NCI-H2171 (cell line): Measurements from ENCODE around the gene PARP14.
"Not testable (repeated sequence)": the region's sequence is repeated elsewhere in the genome, so short reads cannot be mapped to it uniquely, and the experiment has no call there.

Experiments
- DNase-seq: peaks from one replicate; lab custom pipeline; 2025; lab: John Stamatoyannopoulos, UW

Gene PARP14

DNA sequence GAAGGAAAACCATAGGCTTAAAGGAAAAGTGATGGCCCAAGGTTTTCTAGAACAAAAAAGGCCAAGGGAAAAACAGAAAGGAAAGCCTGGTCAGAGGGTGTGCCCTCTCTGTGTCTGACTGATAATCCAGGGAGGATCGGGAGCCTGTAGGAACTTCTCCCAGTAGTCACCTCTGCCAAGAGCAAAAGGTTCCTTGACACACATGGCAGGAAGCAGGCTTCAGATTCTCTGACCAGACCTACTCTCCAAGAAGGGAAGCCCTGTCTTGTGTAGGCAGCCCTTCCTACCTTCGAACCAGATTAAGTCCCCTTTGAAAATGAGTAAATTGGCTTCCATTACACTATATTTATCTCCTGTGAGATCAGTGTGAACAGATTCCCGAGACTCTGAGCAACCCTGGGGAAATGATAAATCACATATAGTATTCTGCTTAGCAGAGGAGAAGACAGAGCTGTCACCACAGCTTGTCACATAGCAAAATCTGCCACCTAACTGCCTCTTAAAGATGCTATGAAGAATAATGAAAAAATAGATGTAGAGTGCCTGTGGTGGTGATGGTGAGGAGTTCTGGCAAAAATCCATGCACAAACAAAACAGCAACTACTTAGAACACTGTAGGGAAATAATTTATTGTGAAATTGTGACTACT is 38.8 kb downstream of the PARP14 start:
- no peak for DNase-seq

DNA sequence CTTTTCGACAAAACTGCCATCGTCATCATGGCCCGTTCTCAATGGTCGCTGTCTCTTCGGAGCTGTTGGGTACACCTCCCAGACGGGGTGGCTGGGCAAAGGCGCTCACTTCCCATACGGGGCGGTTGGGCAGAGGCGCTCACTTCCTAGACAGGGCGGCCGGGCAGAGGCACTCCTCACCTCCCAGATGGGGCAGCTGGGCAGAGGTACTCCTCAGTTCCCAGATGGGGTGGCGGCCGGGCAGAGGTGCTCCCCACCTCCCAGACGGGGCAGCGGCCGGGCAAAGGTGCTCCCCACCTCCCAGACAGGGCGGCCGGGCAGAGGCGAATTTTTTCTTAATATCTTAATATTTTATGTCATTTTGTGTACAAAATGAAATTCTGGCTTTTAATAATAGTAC is 44.5 kb downstream of the PARP14 start:
- no peak for DNase-seq

DNA sequence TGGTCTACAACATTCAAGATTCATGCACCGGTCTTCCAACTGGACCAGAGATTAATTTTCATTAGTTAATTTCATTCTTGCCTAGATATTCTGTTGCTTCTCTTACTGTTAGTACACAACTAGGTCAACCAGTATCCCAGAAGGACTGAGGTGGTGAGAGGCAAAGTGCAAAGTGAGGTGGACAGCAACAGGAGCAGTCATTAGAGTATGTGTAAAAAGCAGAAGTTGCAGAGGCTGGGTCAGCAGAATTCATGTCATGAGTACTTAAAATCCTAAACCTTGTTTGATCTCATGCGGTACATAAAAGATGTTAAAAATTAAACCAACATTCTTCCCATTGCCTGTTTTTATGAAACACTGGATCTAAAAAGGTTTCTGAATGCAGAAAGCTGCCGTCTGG is 46.7 kb downstream of the PARP14 start:
- no peak for DNase-seq

DNA sequence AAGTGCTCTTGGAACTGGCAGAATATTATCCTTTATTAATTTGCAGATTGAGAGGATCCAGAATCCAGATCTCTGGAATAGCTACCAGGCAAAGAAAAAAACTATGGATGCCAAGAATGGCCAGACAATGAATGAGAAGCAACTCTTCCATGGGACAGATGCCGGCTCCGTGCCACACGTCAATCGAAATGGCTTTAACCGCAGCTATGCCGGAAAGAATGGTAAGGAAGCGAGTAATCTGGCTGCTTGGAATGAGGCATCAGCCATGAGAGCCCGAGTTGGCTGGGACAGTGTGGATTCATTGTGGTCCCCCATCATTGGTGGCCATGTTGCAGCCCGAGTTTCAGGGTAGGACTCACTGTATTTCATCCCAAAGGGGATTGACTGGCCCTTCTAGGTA is 47.1 kb downstream of the PARP14 start:
- no peak for DNase-seq

DNA sequence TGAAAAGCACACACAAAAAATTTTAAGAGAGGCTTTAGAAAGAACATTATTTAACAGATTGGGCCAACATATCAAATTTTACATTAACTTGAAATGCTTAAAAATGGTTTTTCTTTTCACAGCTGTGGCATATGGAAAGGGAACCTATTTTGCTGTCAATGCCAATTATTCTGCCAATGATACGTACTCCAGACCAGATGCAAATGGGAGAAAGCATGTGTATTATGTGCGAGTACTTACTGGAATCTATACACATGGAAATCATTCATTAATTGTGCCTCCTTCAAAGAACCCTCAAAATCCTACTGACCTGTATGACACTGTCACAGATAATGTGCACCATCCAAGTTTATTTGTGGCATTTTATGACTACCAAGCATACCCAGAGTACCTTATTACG is 47.5 kb downstream of the PARP14 start:
- DNase-seq, result no peak

DNA sequence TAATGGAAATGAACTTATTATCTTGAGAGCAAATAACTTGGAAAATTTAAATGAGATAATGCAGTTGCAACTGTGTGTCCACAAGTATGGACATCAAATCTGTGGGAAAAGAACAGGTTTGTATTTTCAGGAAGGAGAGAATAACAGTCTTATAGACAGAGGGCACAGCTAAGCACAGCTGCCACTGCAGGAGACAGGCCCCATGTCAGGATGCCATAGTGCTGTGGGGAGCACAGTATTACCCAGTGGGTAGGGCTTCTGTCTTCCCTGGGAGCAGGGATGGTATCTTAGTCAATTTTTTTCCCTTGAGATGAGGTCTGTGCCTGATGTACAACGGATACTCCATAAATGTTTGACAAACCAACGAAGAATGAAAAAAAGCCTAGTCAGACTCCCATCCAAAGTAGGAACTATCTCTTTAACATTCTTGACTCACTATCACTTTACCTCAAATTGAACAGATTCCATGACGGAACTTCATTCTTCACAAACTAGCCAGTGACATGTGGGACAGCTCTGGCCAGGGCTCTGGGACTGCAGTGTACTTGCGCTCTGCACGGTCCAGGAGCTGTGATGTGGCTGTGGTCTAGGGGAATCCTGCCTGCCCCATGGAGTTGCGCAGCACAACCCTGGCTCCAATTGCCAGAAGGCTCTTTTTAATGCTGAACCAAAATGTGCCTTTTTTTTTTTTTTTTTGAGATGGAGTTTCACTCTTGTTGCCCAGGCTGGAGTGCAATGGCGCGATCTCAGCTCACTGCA is 48.3 kb downstream of the PARP14 start:
- DNase-seq, result no peak

DNA sequence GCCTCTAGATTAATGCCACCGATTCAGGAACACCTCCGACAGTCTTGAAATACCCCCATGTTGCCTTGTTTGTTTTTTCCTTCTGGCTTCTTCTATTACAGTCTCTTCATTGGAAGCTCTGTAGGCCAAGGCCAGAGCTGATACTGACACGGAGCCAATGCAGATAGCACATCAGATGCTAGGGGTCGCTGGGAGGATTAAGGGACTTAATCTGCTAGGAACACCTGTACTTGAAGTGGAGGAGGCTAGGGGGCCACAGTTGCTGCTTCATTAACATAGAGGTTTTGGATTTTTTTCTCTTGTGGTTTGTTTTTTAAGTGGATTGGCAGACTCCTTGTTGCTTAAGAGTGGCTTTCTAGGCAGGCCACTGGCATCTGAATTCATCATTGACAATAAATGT is 49.6 kb downstream of the PARP14 start:
- DNase-seq, result no peak

DNA sequence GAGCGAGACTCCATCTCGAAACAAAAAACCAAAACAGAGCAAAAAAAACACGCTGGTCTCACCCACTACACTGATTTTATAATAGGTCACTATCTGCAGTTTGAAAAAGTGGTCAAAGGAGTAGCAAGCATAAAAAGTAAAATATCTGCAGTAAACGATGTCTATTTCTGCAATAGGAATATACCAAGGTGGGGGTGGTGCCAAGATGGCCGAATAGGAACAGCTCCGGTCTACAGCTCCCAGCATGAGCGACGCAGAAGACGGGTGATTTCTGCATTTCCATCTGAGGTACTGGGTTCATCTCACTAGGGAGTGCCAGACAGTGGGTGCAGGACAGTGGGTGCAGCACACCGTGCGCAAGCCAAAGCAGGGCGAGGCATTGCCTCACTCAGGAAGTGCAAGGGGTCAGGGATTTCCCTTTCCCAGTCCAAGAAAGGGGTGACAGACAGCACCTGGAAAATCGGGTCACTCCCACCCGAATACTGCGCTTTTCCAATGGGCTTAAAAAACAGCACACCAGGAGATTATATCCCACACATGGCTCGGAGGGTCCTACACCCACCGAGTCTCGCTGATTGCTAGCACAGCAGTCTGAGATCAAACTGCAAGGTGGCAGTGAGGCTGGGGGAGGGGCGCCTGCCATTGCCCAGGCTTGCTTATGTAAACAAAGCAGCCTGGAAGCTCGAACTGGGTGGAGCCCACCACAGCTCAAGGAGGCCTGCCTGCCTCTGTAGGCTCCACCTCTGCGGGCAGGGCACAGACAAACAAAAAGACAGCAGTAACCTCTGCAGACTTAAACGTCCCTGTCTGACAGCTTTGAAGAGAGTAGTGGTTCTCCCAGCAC is 52.3 kb downstream of the PARP14 start:
- DNase-seq, result not testable (repeated sequence)

DNA sequence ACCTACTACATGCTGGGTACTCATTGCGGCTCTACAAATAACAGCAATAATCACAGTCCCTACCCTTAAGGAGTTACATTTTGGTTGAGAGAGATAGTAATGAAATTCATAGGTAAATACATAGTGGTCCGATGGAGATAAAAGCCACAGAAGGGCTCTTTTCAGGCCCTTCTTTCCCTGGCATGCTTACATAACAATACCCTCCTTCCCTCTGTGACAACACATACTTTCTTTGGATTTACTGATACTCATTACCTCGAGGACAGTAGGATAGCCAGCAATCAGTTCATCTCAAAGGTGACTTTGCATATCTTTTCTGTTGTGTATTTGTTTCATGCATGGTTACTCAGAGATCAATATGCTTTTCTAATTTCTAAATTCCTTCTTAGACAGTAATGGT is 58.5 kb downstream of the PARP14 start:
- DNase-seq, result no peak

DNA sequence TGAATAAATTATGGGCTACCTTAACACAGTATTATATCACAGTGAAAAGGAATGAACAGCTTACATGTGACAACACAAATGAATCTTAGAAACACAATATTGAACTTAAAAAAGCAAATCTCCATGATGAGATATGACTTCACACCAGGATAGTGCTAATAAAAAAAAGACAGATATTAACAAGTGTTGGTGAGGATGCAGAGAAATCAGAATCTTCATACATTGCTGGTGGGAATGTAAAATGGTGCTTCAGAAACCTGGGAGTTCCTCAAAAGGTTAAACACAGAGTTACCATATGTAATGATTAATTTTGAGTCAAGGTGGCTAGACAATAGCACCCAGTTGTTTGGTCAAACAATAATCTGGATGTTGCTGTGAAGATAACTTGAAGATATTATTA is 61.6 kb downstream of the PARP14 start:
- DNase-seq, result no peak

DNA sequence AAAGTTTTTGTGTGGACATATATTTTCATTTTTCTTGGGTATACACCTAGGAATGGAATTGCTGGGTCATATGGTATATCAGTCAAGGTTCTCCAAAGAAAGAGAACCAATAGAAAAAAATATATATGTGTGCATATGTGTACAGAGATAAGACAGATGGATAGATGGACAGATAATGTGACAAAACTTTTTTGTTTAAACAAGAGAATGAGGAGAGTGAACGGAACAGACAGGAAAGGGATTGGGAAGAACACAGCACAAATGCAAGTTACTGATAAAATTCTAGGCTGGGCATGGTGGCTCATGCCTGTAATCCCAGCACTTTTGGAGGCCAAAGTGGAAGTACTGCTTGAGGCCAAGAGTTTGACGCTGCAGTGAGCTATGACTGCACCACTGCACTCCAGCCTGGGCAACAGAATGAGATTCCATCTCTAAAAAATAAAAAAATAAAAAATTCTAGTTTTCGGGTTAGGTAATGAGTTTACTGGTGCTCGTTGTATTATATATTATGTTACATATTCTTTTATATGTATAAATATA is 63.0 kb downstream of the PARP14 start:
- no peak for DNase-seq

DNA sequence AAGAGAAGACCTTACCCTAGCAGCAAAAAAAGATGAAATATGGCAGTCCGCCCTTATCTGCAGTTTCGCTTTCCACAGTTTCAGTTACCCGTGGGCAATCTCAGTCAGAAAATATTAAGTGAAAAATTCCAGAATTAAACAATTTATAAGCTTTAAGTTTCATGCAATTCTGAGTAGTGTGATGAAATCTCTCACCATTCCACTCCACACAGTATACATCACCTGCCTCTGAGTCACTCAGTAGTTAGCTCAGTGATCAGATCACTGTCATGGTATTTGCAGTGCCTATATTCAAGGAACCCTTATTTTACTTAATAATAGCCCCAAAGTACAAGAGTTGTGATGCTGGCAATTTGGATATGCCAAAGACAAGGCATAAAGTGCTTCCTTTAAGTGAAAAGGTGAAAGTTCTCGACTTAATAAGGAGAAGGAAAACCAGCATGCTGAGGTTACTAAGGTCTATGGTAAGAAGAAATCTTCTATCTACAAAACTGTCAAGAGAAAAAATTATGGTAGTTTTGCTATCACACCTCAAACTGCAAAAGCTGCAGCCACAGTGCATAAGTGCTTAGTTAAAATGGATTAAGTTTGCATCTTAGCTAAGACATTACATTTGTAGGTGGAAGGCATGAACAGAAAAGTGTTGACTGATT is 64.9 kb downstream of the PARP14 start:
- DNase-seq, result no peak

DNA sequence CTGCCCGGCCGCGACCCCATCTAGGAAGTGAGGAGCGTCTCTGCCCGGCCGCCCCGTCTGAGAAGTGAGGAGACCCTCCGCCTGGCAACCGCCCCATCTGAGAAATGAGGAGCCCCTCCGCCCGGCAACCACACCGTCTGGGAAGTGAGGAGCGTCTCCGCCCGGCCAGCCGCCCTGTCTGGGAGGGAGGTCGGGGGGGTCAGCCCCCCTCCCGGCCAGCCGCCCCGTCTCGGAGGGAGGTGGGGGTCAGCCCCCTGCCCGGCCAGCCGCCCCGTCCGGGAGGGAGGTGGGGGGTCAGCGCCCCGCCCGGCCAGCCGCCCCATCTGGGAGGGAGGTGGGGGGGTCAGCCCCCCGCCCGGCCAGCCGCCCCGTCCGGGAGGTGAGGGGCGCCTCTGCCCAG is 66.7 kb downstream of the PARP14 start:
- DNase-seq, result not testable (repeated sequence)

DNA sequence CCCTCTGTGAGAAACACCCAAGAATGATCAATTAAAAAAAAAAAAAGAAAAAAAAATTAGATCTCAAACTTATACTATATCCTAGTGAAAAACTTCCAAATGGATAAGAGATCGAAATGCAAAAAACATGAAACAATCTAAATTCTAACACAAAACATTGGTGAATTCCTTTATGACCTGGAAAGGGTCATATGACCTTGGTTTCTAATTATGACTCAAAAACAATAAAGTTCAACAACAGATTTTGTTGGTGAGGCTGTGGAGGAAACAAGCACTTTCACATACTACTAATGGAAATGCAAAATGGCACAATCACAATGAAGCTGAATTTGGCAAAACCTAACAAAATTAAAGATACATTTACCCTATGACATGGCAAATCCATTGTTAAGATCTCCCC is 67.7 kb downstream of the PARP14 start:
- no peak for DNase-seq

DNA sequence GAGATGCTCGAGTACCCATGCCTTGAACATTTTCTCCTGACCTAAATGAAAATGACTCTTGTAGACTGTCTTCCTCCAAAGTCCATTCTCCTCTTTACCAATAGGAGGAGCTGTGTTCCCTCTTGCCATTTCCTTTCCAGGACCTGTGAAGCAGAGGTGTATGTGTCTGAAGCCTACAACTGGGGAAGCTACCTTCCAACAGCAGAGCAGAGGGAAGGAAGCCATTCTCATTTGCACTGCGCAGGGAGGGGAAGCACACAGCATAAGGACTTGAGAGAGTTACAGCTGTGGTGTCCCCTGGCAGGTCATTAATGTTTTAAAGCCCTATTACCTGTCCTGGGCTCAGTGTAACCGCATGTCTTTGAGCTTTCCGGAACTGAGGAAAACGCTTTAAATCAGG is 74.3 kb downstream of the PARP14 start:
- no peak for DNase-seq

DNA sequence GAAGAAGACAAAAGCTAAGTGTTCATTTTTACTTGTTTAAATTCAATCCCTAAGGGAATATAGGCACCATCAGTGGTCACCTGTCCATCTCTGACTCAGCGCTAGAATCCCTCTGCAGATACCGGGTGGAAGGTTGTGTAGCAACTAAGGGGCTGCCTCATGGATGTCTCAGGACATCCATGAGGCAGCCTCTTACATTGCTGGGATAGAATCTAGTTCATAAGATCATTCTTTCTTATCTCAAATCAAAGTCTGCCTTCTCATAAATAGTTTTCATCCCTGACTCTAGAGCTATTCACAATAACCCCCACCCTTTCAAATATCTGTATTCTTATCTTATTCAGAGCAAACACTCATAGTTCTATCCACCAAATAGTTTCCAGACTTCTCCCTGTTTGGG is 74.9 kb downstream of the PARP14 start:
- no peak for DNase-seq

DNA sequence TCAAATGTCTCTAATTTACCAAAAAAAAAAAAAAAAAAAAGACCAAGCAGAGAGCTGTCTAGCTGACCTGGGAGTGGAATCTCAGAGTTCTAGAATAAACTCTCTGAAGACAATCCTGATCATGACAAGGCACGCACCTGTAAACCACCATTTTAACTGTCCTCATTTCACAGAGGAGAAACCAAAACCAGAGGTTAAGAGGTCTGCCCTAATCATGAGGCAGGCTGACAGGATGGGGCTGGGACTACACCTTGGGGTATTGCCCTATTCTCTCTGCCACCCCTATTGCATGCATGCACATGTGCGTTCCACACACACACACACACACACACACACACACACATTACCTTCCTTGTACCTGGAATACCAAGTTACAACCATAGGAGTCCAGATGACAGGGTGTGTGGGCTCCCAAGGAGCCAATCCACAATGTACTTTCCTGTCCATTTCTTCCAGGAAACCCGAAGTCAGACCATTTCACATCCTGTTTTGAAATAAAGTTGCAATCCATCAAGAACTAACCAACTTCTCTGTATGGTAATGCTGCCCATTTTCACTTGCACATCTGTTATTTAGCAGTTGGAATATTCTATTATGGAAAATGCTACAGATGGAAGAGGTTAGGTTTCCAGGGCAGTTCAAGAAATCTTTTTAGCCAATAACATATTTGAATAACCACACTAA is 78.4 kb downstream of the PARP14 start:
- DNase-seq, result no peak

DNA sequence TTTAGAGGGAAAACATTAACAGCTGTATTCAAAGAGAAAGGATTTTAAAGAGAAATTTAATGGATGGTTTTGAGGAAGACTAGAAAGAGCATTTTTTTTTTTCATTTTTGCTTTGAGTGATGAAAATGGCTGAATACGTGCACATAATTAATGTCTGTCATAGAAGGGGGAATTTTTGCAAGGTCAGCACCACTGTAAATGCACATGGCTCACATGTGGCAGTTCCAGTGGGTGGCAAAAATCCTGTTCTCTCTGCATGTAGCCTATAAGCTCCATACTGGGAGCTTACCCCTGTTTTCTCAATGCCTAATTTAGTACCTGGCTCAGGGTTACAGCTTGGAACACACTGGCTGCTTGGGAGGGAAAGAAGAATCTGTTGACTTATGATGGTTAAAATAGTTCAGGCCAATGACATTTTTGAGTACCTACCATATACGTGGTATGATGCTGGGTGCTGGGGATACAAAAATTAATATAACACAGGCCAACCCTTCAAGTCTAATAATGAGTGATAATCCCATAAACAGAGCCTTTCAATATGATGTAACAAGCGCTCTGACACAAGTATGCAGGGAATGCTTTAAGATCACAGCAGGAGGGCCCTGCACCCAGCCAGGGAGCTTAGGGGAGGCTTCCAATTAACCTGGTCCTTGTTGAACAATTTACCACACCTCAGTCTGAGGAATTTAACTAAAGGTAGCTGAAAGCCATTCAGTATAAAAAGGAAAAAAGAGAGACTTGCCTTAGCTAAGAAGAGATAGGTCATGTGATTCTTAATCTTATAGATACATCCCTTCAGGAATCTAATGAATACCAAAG is 80.0 kb downstream of the PARP14 start:
- no peak for DNase-seq

DNA sequence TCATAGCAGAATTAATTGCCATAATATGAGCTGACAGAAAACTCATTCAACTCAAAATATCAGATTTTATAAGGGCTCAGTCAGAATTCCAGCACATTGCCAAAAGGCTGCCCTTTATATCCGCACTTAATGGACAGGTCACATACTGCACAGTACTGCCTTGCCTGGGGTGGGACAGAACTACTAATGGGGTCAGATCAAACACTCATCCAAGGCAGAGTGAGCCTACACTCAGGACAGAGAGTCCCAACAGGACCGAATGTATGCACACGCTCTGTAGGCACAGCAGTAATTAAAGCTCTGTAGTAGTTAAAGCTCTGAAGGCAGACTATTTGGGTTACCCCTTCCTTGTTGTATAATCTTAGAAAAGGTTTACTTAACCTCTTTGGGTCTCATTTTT is 85.8 kb downstream of the PARP14 start:
- DNase-seq, result no peak

DNA sequence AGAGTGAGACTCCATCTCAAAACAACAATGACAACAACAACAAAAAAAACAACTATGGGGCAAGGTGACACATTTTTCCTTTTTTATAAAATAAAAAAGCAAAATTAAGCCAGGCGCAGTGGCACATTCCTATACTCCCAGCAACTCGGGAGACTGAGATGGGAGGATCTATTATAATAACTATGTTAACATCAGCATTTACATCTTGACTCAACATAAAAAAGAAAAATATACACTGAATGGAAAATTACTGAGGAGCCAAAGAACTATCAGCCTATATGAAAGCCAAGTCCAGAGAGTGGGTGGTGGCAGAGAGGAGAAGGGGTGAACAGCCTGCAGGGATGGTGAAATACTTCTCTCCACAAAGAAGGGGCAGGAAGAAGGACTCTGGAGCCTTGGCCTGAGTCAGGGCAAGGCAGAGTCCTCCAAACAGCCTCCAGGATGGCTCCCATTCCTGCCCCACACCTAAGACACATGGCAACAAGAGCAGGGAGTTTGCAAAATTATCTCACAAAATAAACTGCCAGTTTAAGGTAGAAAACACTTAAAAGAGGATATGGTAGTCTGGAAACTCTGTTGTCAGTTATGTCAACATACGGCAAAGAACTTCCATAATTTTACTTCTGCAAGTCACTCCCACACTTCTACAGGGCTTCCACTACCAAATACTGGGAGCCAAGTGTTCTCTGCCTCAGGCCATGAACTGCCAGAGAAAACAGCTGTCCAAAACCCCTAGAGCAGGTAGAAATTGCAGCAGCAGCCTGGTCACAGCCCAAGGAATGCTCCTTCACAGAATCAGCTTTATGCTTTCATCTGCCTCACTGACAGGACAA is 87.1 kb downstream of the PARP14 start:
- no peak for DNase-seq
